GM18867 (cell line): ENCODE measurements around the gene RHBDL3.
"Not testable (repeated sequence)": the region's sequence is repeated elsewhere in the genome, so short reads cannot be mapped to it uniquely, and the experiment has no call there.

ENCODE experiments used
- ATAC-seq: cut with Tn5 transposase; IDR thresholded peaks from one replicate; pipeline ENCODE4 v1.9.1; 2021; ENCODE audit warnings: mild to moderate bottlenecking, moderate library complexity; ENCODE audit not compliant: unreplicated experiment

RHBDL3 gene

DNA sequence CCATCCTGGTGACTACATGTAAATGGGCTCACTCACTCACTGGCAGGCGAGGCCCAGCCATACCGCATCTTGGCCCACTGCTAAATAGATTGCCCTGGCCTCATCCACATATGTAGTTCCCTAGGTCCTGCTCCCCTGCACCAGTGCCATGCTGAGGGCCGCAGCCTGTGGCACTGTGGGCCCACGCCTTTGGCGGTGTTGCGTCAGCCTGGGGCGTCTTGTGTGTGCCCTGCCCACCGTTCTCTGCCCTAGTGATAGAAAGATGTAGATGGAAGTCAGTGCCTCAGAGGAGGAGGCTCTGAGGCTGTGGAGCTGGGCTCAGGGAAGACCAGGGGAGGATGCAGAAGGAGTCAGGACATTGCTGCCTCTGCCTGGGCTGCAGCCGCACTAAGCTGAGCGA lies 57.4 kb downstream of the RHBDL3 start:
- no peak for ATAC-seq

DNA sequence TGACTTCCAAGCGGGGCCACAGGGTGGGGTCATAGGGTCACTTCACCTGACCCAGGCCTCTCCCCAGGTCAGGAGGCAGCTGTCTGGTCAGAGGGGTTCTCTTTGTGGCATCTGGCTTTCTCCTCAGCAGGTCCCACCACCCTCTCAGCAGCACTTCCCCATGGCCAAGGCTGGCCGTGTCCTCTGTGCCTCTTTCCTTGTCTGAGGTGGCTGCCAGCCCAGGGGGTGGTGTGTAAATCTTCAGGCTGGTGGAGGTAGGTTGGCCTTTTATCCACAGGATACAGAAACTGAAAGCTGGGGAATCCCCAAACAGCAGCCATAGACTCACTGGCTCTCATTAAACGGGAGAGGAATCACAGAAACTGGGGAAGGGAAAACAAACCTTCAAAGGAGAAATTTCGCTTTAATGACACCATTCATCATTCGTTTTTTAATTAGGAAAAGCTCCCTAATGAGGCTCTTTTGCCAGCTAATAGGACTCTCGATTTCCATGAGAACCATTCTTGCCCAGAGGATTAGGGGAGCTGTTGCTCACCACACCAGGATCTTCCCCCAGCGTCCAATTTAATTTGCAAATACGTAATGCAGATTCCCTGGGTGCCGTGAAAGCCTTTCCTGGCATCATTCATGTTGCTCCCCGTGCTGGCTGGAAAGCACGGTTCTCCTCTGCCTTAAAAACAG lies 58.3 kb downstream of the RHBDL3 start:
- no peak for ATAC-seq

DNA sequence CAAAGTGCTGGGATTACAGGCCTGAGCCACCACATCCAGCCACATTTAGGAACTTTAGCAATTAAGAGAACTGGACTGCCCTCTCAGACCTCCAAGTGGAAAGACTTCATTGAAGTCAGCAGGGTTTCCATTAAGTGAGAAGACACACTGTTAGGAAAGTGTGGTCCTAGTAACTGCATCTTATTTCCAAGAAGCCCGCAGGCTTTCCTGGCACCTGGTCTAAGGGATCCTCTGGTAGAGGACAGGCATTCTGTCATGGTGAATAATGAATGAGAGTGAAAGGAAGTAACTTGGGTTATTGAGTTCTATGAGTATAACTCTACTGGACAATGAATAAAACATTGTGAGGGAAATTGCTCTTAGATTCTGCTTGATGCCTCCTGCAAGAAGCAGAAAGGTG lies 62.3 kb downstream of the RHBDL3 start:
- no peak for ATAC-seq

DNA sequence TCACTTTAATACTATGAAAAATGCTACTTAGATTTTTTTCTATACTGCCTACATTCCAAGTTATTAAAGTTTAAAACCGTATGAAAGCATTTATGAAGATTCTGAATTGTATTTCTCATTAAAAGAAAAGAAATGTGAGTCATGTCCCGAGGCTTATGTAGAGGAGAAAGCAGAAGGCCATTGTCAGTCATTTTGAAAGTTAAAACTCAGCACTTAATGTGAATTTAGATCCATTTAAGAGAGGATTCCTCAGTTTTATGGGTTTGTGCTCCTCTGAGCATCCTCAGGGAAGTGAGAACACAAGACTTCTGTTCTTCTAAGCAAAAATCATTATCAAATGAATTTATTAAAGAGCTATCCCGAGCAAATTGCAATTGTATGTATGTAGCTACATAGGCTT lies 64.5 kb downstream of the RHBDL3 start:
- ATAC-seq, result no peak

DNA sequence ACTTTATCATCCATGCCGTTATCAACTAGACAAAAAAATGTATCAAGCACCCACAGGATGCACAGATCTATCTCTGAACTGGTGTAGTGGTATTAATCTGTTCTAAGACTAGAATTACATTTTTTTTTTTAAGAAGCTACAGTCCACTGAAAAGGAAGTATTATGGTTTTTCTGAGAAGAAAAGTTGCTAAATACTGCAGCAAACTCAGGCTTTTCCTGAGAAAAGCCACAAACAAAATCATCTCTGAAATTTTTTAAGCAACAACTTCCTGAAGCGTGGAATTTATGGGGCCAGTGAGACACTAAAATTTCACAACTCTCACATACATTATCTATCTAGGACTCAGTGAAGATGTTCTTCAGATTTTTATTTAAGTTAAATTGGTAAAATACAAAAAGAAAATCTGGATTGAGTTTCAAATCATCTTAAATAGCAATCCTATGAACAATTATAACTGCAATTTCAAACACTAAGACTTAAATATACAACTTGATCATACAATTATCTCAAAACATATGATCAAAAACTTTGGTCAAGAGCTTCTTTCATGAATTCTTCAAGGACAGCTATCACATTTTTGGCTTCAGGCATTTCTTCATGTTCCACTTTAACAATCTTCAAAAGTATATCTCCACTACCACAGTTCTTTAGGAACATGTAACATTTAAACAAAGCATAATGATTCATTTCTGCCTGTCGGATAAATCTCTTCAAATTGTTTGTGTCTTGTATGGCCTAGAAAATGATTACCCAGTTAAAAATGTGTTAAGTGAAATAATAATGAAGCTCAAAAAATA lies 65.8 kb downstream of the RHBDL3 start:
- no peak for ATAC-seq

DNA sequence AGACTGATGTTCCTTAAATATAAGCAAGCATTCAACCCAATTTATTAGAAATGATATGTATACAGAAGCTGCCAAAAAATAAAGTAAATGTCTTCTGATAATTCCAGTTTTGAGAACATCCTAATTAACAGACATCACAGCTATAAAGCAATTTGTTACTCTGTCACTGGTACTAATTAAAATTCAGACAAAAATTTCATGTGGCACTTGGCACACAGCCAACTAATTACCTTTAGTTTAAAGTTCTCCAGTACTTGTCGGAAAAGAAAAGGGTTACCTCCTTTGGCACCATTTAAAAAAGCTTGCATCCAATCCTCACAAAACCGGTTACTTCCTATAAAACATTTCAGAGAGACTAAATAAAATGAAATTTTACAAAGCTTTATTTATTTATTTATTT lies 67.6 kb downstream of the RHBDL3 start:
- no peak for ATAC-seq

DNA sequence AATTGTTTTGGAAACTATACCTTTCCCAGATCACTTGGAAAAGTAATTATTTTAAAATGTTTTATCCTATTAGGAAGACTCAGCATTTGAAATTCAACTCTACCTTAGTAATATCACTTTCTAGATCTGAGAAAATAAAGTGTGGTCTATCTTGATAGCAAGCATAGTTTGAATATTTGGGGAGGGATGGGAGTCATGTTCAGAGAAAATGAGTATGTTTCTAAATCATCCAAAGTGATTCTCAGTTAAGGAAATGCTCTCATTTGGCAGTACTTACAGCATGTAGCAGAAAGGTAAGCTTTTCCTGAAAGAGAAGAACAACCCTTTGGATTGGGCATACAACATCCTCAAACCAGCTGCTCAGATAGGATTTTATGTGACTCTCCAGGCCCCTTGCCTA lies 69.4 kb downstream of the RHBDL3 start:
- ATAC-seq, result no peak

DNA sequence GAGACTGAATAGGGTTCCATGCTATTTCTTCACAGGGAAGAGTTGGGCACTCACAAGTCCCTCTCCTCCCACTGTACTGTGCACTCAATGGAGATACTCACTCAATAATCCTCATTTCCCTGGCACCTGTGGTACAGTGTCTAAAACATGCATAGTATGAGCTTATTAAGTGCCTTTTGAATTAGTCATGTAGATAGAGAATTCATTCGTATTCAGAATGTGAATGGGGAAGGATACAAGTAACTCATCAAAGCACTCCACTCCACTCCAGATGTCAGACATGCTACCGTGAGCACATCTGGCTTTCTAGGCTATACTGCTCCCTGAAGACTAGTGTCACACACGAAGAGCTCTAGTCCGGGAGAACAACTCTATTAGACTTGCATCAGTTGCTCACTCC lies 70.1 kb downstream of the RHBDL3 start:
- ATAC-seq, result no peak

DNA sequence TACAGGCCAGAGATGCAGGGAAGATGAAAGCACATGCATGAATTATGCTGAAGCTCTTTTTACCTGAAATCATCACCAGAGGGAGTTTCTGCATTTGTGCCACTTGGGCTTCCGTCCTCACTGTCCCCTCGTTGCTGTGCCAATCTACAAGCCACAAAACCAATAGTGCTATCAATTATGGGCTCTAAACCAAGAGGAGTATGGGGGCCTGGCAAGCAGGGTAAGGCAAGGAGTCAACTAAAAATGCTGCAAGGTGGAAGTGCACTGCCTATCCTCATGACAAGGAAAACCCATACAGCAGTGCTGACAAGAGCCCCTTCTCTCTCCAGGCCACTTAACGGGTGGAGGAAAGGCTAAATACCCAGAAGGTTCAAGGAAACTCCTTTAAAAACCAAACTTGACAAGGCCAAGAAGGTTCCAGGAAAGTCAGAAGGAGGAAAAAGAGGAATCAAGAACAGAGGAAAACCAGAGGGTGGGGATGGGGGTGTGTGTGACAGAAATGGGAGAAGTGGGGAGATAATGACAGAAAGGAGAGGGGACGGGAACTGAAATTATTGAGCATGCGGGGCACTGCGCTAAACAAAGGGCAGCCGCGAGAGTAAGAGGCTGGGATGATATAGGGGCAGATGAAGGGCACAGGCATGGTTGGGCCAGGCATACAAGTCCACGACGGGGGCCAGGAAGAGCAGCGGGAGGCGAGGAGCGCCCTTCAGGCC lies 75.7 kb downstream of the RHBDL3 start:
- peak; percentile 22 for ATAC-seq

DNA sequence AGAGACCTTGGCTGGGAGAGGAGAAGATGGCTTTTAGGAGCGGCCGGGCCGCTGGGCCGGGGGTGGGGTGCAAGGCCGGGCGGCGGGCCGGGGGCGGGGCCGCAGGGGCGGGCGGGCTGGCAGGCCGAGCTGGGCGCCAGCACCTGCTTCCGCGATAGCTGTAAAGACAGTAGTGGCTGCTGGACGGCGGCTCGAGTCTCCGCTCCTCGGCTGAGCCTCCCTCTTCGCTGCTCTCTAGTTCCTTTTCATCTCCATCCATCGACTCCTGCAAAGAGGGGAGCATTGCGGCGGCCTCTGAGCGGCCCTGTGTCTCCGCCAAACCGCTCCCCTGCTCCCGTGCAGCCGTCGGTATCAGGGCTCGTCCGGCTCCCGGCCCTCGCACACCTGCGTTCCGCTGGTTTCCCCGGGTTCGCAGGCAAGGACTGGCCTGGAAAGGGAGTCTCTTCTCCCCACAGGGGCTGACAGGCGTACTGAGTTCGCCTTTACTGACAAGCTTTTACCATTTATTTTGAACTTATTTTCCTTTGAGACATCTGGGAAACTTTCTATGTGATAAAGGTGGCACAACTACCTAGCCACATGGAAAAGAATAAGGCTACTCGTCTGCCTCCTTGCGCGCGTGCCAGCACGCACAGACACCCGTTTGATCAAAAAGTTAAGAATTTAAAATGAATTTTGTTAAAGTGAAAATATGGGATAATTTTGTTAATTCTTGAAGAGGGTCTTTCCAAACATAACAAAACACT lies 76.4 kb downstream of the RHBDL3 start, which contains the start of gene C17orf75:
Gene C17orf75, minus strand, starts transcription at position 317 of the 746 bp plus-strand sequence. Its CDS starts 34 bp downstream, at position 283.
- ATAC-seq, result peak; percentile 90

DNA sequence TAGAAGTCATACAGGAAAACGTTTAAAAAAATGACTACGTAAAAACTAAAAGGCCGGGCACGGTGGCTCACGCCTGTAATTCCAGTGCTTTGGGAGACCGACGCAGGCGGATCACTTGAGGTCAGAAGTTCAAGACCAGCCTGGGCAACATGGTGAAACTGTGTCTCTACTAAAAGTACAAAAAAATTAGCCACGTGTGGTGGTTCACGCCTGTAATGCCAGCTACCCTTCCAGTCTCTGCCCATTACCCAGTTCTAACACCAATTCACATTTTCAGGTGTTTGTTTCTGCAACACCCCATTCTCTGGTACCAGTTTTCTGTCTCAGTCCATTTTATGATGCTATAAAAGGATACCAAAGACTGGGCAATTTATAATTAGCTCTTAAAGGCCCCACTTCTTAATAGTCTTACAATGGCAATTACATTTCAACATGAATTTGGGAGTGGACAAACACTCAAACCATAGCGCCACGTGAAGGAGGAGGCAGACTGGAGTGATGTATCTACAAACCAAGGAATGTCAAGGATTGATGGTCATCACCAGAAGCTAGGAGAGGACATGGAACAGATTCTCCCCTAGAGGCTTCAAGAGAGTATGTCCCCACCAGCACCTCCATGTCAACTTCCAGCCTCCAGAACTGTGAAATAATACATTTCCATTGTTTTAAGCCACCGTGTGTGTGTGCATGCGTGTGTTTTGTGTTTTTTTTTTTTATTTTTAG lies 77.1 kb downstream of the RHBDL3 start:
- ATAC-seq, result no peak

DNA sequence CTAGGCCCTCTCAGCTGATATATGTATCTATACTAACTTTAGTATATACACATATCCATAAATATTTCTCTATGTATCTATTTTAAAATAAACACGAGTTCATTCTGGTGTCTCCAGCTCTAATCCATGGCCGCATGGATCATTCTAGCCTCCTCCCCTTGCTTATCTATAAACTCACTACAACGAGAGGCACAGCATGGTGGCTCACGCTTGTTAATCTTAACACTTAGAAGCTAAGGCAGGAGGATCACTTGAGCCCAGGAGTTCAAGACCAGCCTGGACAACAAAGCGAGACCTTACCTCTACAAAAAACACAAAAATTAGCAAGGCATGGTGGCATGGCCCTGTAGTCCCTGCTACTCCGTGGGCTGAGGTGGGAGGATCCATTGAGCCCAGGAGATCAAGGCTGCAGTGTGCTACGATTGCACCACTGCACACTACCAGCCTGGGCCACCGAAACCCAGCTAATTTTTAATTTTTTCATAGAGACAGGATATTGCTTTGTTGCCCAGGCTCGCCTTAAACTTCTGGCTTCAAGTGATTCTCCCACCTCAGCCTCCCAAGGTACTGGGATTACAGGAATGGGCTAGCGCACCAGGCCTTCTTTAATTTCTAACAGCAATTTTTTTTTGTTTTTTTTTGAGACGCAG lies 80.4 kb downstream of the RHBDL3 start:
- ATAC-seq, result no peak

DNA sequence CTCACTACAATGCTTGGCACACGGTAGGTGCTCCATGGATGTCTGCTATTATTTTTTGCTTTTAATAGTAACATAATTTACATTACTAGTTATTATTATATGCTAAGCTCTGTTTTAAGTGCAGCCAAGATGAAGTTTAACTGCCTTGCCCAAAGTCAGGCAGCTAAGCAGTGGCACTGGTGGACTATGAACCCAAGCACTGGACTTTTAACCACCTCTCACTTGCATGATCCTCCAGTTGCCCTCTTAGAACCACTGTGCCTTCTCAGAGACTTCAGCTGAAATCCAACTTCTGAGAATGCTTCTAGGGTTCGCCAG lies 82.8 kb downstream of the RHBDL3 start:
- ATAC-seq, result no peak

DNA sequence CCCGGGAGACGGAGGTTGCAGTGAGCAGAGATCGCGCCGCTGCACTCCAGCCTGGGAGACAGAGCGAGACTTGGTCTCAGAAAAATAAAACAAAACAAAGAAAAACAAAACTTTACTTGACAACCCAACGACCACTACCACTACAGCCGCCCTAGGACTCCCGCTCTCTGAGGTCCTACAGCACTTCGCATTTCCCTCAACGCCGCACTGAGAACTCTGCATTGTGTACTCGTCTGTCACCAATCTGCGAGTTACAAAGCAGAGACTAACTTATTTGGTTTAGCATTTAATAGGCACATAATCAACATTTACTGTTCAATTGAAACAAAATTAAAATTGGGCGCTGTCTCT lies 83.8 kb downstream of the RHBDL3 start:
- ATAC-seq, result peak; percentile 10

DNA sequence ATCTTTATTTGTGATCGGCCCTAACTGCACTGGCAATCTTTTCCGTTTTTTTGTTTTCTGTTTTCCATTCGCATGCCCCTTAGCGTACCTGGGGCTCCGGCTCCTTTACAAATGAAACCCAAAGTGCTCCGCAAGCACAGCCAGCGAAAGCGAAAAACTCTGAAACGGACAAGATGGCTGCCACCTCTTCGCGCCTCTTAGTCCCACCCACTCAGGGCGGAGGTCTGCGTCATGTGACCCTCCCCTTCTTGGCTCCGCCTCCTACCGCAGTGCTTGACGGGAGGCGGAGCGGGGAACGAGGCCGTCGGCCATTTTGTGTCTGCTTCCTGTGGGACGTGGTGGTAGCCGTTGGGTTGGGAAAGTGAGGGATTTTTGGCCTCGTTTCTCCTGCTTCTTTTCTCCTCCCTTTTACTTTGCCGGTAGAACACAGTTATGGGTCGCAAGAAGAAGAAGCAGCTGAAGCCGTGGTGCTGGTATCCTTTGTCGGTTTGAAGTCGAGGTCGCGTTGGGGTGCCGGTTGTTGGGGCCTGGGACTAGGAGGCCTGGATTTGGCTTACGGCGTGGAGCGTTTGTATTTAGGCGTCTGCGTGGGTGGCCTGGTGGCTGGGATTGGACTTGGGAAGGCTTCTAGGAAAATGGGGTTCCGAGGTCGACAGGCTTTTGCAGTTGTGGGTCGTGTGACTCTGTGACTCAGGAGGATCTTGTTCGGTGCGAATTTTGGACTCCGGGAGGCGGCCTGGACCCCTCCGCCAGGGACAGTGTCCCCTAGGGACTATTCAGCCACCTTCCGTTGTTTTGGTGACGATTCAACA lies 84.4 kb downstream of the RHBDL3 start, which contains the start of gene ZNF207:
Gene ZNF207, plus strand, starts transcription at position 304 of the 812 bp plus-strand sequence. Its CDS starts 129 bp downstream, at position 433.
- ATAC-seq, result peak; percentile 92

DNA sequence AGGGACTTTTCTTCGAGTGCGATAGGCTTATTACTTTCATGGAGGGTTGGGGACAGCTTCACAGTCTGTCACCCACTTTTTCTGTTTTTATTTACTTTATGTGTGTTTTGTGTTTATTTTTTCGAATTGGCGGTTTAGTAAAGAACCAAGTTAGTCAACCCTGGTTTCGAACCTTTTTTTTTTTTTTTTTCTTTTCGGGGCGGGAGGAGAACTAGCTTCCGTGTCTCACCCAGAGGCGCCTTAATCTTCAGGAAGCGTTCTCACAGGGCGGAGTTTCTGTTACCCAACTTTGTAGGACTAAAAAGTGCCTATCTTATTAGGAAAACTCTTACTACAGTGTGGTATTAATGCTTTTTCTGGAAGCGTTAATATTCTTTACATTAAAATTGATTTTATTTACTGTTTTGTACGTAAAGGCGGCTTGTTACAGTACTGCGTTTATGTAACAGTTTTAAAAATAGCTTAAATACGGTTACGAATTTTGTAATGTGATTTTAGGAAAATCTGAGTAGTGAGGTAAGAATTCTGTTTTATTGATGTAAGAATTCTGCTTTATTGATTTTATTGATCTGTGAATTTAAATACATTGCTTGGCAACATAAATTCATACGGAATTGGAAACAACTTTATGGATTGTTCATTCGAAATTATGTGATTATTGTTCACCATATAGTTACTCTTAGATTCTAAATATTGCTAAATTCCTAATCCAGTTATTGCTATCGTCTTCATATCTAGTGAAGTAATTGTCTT lies 85.2 kb downstream of the RHBDL3 start:
- ATAC-seq, result peak; percentile 11

DNA sequence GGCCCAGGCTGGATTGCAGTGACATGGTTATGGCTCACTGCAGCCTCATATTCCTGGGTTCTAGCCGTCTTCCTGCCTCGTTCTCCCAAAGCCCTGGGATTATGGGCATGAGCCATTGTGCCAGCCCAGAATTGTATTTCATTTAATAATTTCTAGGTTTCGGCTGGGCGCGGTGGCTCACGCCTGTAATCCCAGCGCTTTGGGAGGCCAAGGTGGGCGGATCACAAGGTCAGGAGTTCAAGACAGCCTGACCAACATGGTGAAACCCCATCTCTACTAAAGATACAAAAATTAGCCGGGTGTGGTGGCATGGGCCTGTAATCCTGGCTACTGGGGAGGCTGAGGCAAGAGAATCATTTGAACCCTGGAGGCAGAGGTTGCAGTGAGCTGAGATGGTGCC lies 87.1 kb downstream of the RHBDL3 start:
- ATAC-seq, result not testable (repeated sequence)

DNA sequence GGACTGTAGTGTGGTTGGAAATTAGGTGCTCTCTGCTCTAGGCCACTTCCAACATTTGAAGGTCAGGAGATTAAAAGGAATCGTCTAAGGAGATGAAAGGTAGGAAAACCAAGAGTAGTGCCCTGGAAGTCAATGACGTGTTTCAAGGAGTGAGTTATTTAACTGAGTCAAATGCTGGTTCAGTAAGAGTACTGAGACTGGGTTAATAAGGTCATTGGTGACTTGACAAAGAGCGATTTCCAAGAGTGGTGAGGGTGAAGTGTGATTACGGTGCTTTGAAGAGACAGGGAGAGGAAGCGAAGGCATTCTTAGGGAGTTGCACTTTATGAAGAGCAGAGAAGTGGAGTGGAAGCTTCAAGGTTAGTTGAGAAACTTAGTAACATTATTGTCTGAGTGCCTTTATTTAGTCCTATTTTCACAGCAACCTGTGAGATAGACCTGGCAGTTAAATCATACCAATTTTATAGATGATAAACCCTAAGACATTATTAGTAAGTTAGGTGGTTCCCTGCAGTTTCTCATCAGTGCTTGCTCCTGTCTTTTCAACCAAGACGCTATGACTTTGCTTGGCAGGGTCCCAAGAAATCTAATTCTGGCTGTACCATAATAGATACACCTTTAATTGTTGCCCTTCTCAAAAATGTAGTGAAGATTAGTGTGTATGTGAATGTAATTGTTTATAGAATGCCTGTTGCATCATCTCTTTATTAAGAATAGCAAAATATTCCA lies 90.2 kb downstream of the RHBDL3 start:
- no peak for ATAC-seq
